HepG2 (cell line): Measurements from ENCODE around the gene PLA2R1. TPM values are rescaled to one million over a fixed set of nuclear protein-coding genes. Genes with fewer than 3 reads are reported as not detected.

Experiments
- ATAC-seq: fragments of 200-7000 bp; cut with Tn5 transposase; 3 replicates; pipeline ENCODE4 v1.9.1; 2020; ENCODE audit warnings: mild to moderate bottlenecking, moderate library complexity
- BruUV-seq: library from RNA; stranded (reverse); fragments of 400-500 nt; replicated peaks from 2 replicates; lab custom pipeline; 2021; lab: Mats Ljungman, UMichigan
- CTCF ChIA-PET: fragments of 300-600 bp; formaldehyde crosslinking; extraction: SDS; loops from one replicate; lab custom pipeline; 2021; ENCODE audit warnings: low total read pairs, inconsistent platforms, low intra/inter-chr PET ratio; lab: Yijun Ruan, JAX
- POLR2A ChIA-PET: fragments of 350-600 bp; sonication (Branson Sonifier 250); formaldehyde crosslinking; loops from one replicate; lab custom pipeline; 2020; ENCODE audit warnings: antibody characterized with exemption, inconsistent platforms; lab: Yijun Ruan, JAX
- DNase-seq: peaks from one replicate; pipeline ENCODE4 v3.0.0-alpha.2; 2015; ENCODE audit warnings: low spot score
- FAIRE-seq: peaks from 3 replicates; lab custom pipeline; 2011; peaks lifted over from hg19 to GRCh38; lab: Jason Lieb, UNC
- H2AFZ ChIP-seq: one replicate; pipeline ENCODE4 v1.6.1; 2011; ENCODE audit warnings: low read length, inconsistent platforms
- H3K27ac ChIP-seq: fragments of 300-600 bp; 3 replicates; pipeline ENCODE4 v1.8.0; 2011; ENCODE audit warnings: mixed run types, mild to moderate bottlenecking, mixed read lengths, low read length, inconsistent platforms; ENCODE audit not compliant: insufficient read depth; ENCODE audit errors: extremely low read length
- H3K27me3 ChIP-seq, 2 experiments: fragments of 200-600 bp in 1 of 2; 2 replicates in 1 of 2; 3 replicates in 1 of 2; pipeline versions ENCODE4 v1.6.0 to v1.8.0; 2011; ENCODE audit warnings: low read length in 2 of 2, mild to moderate bottlenecking in 2 of 2, moderate library complexity in 2 of 2, inconsistent platforms in 1 of 2; ENCODE audit not compliant: insufficient read depth in 2 of 2, control insufficient read depth in 1 of 2
- H3K36me3 ChIP-seq, 2 experiments: fragments of 200-600 bp in 1 of 2; replicated peaks in 1 of 2; 2 replicates in 1 of 2; 3 replicates in 1 of 2; pipeline versions ENCODE4 v1.5.1 to v1.8.0; 2011; ENCODE audit warnings: low read length in 2 of 2, inconsistent platforms in 1 of 2; ENCODE audit not compliant: insufficient read depth in 2 of 2, control insufficient read depth in 1 of 2
- H3K4me1 ChIP-seq: 2 replicates; pipeline ENCODE4 v1.5.1; 2012; ENCODE audit warnings: low read length, inconsistent platforms; ENCODE audit not compliant: insufficient read depth
- H3K4me2 ChIP-seq: 2 replicates; pipeline ENCODE4 v1.6.0; 2011; ENCODE audit warnings: low read depth, low read length, inconsistent platforms
- H3K4me3 ChIP-seq, 3 experiments: fragments of 200-600 bp in 1 of 3; sonication (generic), shearing (Covaris generic) in 1 of 3; replicated peaks in 1 of 3; 2 replicates each; pipeline ENCODE4 v1.5.1; 2011 to 2016; ENCODE audit warnings: low read length in 3 of 3, inconsistent platforms in 2 of 3, low read depth in 2 of 3, mild to moderate bottlenecking in 2 of 3, control low read depth in 1 of 3, mixed read lengths in 1 of 3; ENCODE audit not compliant: insufficient read depth in 1 of 3
- H3K79me2 ChIP-seq: one replicate; pipeline ENCODE4 v1.6.1; 2011; ENCODE audit warnings: low read length, inconsistent platforms; ENCODE audit not compliant: insufficient read depth
- H3K9ac ChIP-seq: 2 replicates; pipeline ENCODE4 v1.6.0; 2011; ENCODE audit warnings: mild to moderate bottlenecking, low read depth, low read length, inconsistent platforms; ENCODE audit not compliant: insufficient read depth
- H3K9me3 ChIP-seq: 2 replicates; pipeline ENCODE4 v1.5.1; 2012; ENCODE audit warnings: mild to moderate bottlenecking, low read length
- H4K20me1 ChIP-seq: 2 replicates; pipeline ENCODE4 v1.6.0; 2011; ENCODE audit warnings: inconsistent platforms, mild to moderate bottlenecking, low read length, moderate library complexity; ENCODE audit not compliant: insufficient read depth
- KLF15 ChIP-seq: sonication (generic); formaldehyde crosslinking; IDR thresholded peaks from 2 replicates; pipeline ENCODE4 v1.8.1; 2023; ENCODE audit warnings: borderline replicate concordance, mild to moderate bottlenecking, inconsistent platforms, missing genetic modification reagents, mixed read lengths
- KMT2B ChIP-seq: IDR thresholded peaks from 2 replicates; pipeline ENCODE4 v1.6.1; 2016; ENCODE audit warnings: missing genetic modification reagents, missing compliant biosample characterization
- MED1 ChIP-seq: sonication (generic); formaldehyde crosslinking; IDR thresholded peaks from 2 replicates; pipeline ENCODE4 v1.4.0; 2020; ENCODE audit warnings: missing genetic modification reagents
- PRPF4 ChIP-seq: fragments of 200-400 bp; formaldehyde crosslinking; IDR thresholded peaks from 2 replicates; pipeline ENCODE4 v1.6.1; 2016; ENCODE audit warnings: low read length, low read depth; ENCODE audit not compliant: poor library complexity, severe bottlenecking
- RBM22 ChIP-seq: fragments of 200-400 bp; formaldehyde crosslinking; optimal IDR thresholded peaks from 2 replicates; pipeline ENCODE3; 2017; ENCODE audit warnings: mild to moderate bottlenecking, low read length, moderate library complexity
- RFXANK ChIP-seq: IDR thresholded peaks from 2 replicates; pipeline ENCODE4 v1.6.1; 2016
- SETDB1 ChIP-seq: sonication (generic); formaldehyde crosslinking; IDR thresholded peaks from 2 replicates; pipeline ENCODE4 v1.5.1; 2020; ENCODE audit warnings: missing genetic modification reagents, mild to moderate bottlenecking, borderline replicate concordance
- ZBTB42 ChIP-seq: sonication (generic); formaldehyde crosslinking; IDR thresholded peaks from 2 replicates; pipeline ENCODE4 v1.5.0; 2020; ENCODE audit warnings: mild to moderate bottlenecking, missing genetic modification reagents
- ZKSCAN5 ChIP-seq: sonication (generic); formaldehyde crosslinking; IDR thresholded peaks from 2 replicates; pipeline ENCODE4 v1.5.1; 2020; ENCODE audit warnings: mild to moderate bottlenecking, missing genetic modification reagents
- ZNF326 ChIP-seq: sonication (generic); formaldehyde crosslinking; IDR thresholded peaks from 2 replicates; pipeline ENCODE4 v1.4.0; 2020; ENCODE audit warnings: missing genetic modification reagents, borderline replicate concordance
- ZNF607 ChIP-seq: sonication (generic); formaldehyde crosslinking; IDR thresholded peaks from 2 replicates; pipeline ENCODE4 v1.5.1; 2020; ENCODE audit warnings: missing genetic modification reagents, mild to moderate bottlenecking, borderline replicate concordance
- ZNF670 ChIP-seq: sonication (generic); formaldehyde crosslinking; IDR thresholded peaks from 2 replicates; pipeline ENCODE4 v1.8.0; 2022; ENCODE audit warnings: mild to moderate bottlenecking, missing genetic modification reagents, borderline replicate concordance
- ZNF737 ChIP-seq: sonication (generic); formaldehyde crosslinking; IDR thresholded peaks from 2 replicates; pipeline ENCODE4 v1.5.0; 2020; ENCODE audit warnings: missing genetic modification reagents, mild to moderate bottlenecking, borderline replicate concordance
- ZNF800 ChIP-seq: sonication (generic); formaldehyde crosslinking; IDR thresholded peaks from 2 replicates; pipeline ENCODE4 v1.4.0; 2020; ENCODE audit warnings: missing genetic modification reagents
- WGBS: methylation state at CpG from one replicate; pipeline ENCODE4 v1.1.6; 2017; ENCODE audit warnings: low lambda C conversion rate; 5-methylcytosine and 5-hydroxymethylcytosine counted together
- in situ Hi-C: cut with HindIII; loops from 2 replicates; pipeline ENCODE4 v1.10.0; 2017; ENCODE audit warnings: low pct_unique_long_range_greater_than_20kb; ENCODE audit not compliant: extremely low pct_ligation_motif_present
- intact Hi-C: fragments of 100-400 bp; cut with micrococcal nuclease; formaldehyde crosslinking; loops from one replicate; pipeline ENCODE4 v1.10.0; 2022; ENCODE audit not compliant: unreplicated experiment
- polyA plus RNA-seq, 8 experiments: library from polyadenylated mRNA; depleted of rRNA in 3 of 8; stranded (reverse) in 7 of 8; unstranded in 1 of 8; fragments of >200 nt; fragmentation: Illumina TruSeq in 4 of 8; extraction: Trizol in 4 of 8; gene quantifications; 2 replicates each; pipeline versions ENCODE4 v1.2.1 to v1.2.3, GENCODE V29; 2011 to 2016; ENCODE audit warnings: low read depth in 4 of 8, missing spikeins in 1 of 8, mixed read lengths in 1 of 8; ENCODE audit not compliant: insufficient read depth in 1 of 8
- total RNA-seq, 5 experiments: library from RNA; depleted of rRNA; stranded (reverse); fragments of >200 nt; fragmentation: Illumina TruSeq; extraction: Trizol; gene quantifications; 2 replicates each; pipeline ENCODE4 v1.2.3, GENCODE V29; 2016; ENCODE audit warnings: low read depth in 1 of 5

Gene PLA2R1
- total and polyA plus RNA-seq, 2 of the 13 experiments (the other 11 are each of a cell fraction or from before 2014, with no cell fraction given), result not detected

GRCh38 chr2:160064916-160065315 is 2.5 kb upstream of the PLA2R1 start:
- H3K36me3 ChIP-seq, result no peaks in the 10 kb centered on the region
- POLR2A ChIA-PET, result no interaction called here

GRCh38 chr2:160063879-160064612 is 1.6 kb upstream of the PLA2R1 start:
- intact Hi-C loops, result no loop called here
- WGBS, result 9% methylated on average over 4 of the region's 4 CpGs
- H3K79me2 ChIP-seq, result no peaks in the 10 kb centered on the region
- DNase-seq (no peak), FAIRE-seq (no peak), ATAC-seq (peak; percentile 17; the same call in 1 of the 3 replicates)
- no peak overlapping the region for H3K27ac ChIP-seq
- ChIA-PET POLR2A (no interaction called here), CTCF (no interaction called here)
- TF ChIP-seq ZNF607 (CRISPR knock-in tag) (no peak), ZNF800 (CRISPR knock-in tag) (no peak), RFXANK (CRISPR knock-in tag) (no peak), KMT2B (no peak)
- H3K9me3 ChIP-seq, result peaks cover 7% of the 10 kb centered on the region
- no peaks in the 10 kb centered on the region for H3K36me3 ChIP-seq
- H2AFZ ChIP-seq, result no peak overlapping the region
- H3K4me2 ChIP-seq, result no peak overlapping the region
- H3K4me3 ChIP-seq, result no peak overlapping the region
- H3K9ac ChIP-seq, result no peak overlapping the region
- H4K20me1 ChIP-seq, result no peaks in the 10 kb centered on the region
- H3K27me3 ChIP-seq, result peaks cover 3 to 31% of the 10 kb centered on the region in 2 experiments; a peak in 3 of 5 replicates
- in situ Hi-C loops, result no loop called here
- H3K4me1 ChIP-seq, result no peaks in the 10 kb centered on the region
- BruUV-seq, result no TSS peak

More at GRCh38 chr2:160064916-160065315, 2.5 kb upstream of the PLA2R1 start:
- BruUV-seq, result no TSS peak
- Histone ChIP-seq H4K20me1 (no peaks in the 10 kb centered on the region), H3K9ac (no peak overlapping the region), H3K4me2 (no peak overlapping the region)
- WGBS, result 20% methylated on average over 1 of the region's 1 CpG
- FAIRE-seq (no peak), DNase-seq (no peak)
- no peak for TF ChIP-seq ZNF670 (CRISPR knock-in tag)
- TF ChIP-seq ZNF737 (CRISPR knock-in tag), result no peak
- TF ChIP-seq ZKSCAN5 (CRISPR knock-in tag), result no peak
- TF ChIP-seq ZNF326 (CRISPR knock-in tag), result no peak
- TF ChIP-seq PRPF4, result no peak
- no peak for TF ChIP-seq MED1
- TF ChIP-seq RBM22, result no peak
- no peak for TF ChIP-seq KLF15 (CRISPR knock-in tag)
- TF ChIP-seq ZBTB42 (CRISPR knock-in tag), result no peak
- no peak for TF ChIP-seq SETDB1 (CRISPR knock-in tag)
- TF ChIP-seq, all 625 proteins: peak for 0
- Histone ChIP-seq H3K9me3 (peaks cover 13% of the 10 kb centered on the region), H2AFZ (no peak overlapping the region), H3K27me3 (peaks cover 3 to 31% of the 10 kb centered on the region in 2 experiments; a peak in 3 of 5 replicates), H3K27ac (no peak overlapping the region), H3K4me3 (no peak overlapping the region), H3K4me1 (no peaks in the 10 kb centered on the region), H3K79me2 (no peaks in the 10 kb centered on the region)
- in situ Hi-C loops (no loop called here), intact Hi-C loops (no loop called here)
- no peak for ATAC-seq
- CTCF ChIA-PET, result no interaction called here
